ENCODE results near the gene SLC12A5. TPM values are rescaled to one million over a fixed set of nuclear protein-coding genes. Genes with fewer than 3 reads are reported as not detected.

Gene SLC12A5
- total RNA-seq, 1 donor from 2014 or later: not detected

DNA sequence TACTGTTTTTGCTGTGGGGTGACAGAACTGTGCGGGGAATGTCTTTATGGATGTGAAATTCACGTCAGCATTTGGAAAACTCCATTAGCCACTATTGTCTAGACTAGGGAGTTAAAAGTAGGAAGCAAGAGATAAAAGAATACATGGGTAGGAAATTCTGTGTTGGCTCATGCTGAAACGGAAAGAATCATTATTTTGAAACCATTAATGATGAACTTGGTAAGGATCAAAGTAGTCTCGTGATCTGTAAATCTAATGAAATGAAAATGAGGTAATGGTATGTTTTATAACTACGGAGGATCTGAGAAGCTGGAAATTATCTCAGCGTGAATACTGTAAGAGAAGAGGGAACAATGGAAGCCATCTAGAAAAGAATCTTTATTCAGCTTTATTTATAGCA lies 78.0 kb downstream of the SLC12A5 start:
- Histone ChIP-seq H3K4me3 (ENCODE audit: low read depth, low read length) (no peak overlapping the region), H3K36me3 (ENCODE audit: control insufficient read depth, insufficient read depth, low read length) (no peaks in the 10 kb centered on the region), H3K27me3 (ENCODE audit: control insufficient read depth, insufficient read depth, low read length) (peaks cover 6% of the 10 kb centered on the region)
- TF ChIP-seq, protein P1, sequence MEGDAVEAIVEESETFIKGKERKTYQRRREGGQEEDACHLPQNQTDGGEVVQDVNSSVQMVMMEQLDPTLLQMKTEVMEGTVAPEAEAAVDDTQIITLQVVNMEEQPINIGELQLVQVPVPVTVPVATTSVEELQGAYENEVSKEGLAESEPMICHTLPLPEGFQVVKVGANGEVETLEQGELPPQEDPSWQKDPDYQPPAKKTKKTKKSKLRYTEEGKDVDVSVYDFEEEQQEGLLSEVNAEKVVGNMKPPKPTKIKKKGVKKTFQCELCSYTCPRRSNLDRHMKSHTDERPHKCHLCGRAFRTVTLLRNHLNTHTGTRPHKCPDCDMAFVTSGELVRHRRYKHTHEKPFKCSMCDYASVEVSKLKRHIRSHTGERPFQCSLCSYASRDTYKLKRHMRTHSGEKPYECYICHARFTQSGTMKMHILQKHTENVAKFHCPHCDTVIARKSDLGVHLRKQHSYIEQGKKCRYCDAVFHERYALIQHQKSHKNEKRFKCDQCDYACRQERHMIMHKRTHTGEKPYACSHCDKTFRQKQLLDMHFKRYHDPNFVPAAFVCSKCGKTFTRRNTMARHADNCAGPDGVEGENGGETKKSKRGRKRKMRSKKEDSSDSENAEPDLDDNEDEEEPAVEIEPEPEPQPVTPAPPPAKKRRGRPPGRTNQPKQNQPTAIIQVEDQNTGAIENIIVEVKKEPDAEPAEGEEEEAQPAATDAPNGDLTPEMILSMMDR (IDR thresholded peaks at IDR 0.05; ENCODE audit: insufficient read depth, low read length, severe bottlenecking): no peak
- DNase-seq (ENCODE audit: low read depth): no peak
- FAIRE-seq: no peak

- Histone ChIP-seq H3K27me3 (ENCODE audit: control insufficient read depth, insufficient read depth, low read length) (peaks cover 4% of the 10 kb centered on the region), H3K4me3 (ENCODE audit: low read depth, low read length) (no peak overlapping the region), H3K36me3 (ENCODE audit: control insufficient read depth, insufficient read depth, low read length) (no peaks in the 10 kb centered on the region)
- DNase-seq (ENCODE audit: low read depth) (no peak), FAIRE-seq (no peak)
- TF ChIP-seq, protein P1 (IDR thresholded peaks at IDR 0.05; ENCODE audit: insufficient read depth, low read length, severe bottlenecking): no peak
Observed at GRCh38 chr20:46108435-46108841, 79.4 kb downstream of the SLC12A5 start.

- Histone ChIP-seq H3K36me3 (ENCODE audit: control insufficient read depth, insufficient read depth, low read length) (no peaks in the 10 kb centered on the region), H3K4me3 (ENCODE audit: low read depth, low read length) (no peak overlapping the region), H3K27me3 (ENCODE audit: control insufficient read depth, insufficient read depth, low read length) (peaks cover 4% of the 10 kb centered on the region)
- DNase-seq (ENCODE audit: low read depth) (no peak), FAIRE-seq (no peak)
- TF ChIP-seq, protein P1 (IDR thresholded peaks at IDR 0.05; ENCODE audit: insufficient read depth, low read length, severe bottlenecking): no peak
Observed at GRCh38 chr20:46108976-46109375, 80.0 kb downstream of the SLC12A5 start.

Other genes with a start within 250 kb of the SLC12A5 start
- gene WFDC3, start 237.3 kb upstream of the SLC12A5 start, total RNA-seq: not detected in 2 replicates
- 13.4 and 14.1 TPM in 2 replicates for gene DNTTIP1, start 237.3 kb upstream of the SLC12A5 start, total RNA-seq
- gene UBE2C, start 216.6 kb upstream of the SLC12A5 start, total RNA-seq: 0.26 and 1.8 TPM in 2 replicates
- 0.38 TPM in 1 of 2 replicates, not detected in the other for gene TNNC2, start 201.9 kb upstream of the SLC12A5 start, total RNA-seq
- 6.8 and 15.5 TPM in 2 replicates for gene SNX21, start 195.4 kb upstream of the SLC12A5 start, total RNA-seq
- gene ACOT8, start 171.8 kb upstream of the SLC12A5 start, total RNA-seq: 31.1 and 37.9 TPM in 2 replicates
- 2.9 and 3.7 TPM in 2 replicates for gene ZSWIM3, start 171.6 kb upstream of the SLC12A5 start, total RNA-seq
- 1.3 and 2.8 TPM in 2 replicates for gene ZSWIM1, start 148.0 kb upstream of the SLC12A5 start, total RNA-seq
- gene SPATA25, start 141.6 kb upstream of the SLC12A5 start, total RNA-seq: 0.53 and 0.90 TPM in 2 replicates
- gene NEURL2, start 138.0 kb upstream of the SLC12A5 start, total RNA-seq: 1.8 and 2.6 TPM in 2 replicates
- gene CTSA, start 137.9 kb upstream of the SLC12A5 start, total RNA-seq: 16.8 and 21.0 TPM in 2 replicates
- gene PLTP, start 117.1 kb upstream of the SLC12A5 start, total RNA-seq: 26.9 and 37.4 TPM in 2 replicates
- gene PCIF1, start 94.5 kb upstream of the SLC12A5 start, total RNA-seq: 4.6 and 6.3 TPM in 2 replicates
- gene ZNF335, start 57.0 kb upstream of the SLC12A5 start, total RNA-seq: 10.3 and 11.8 TPM in 2 replicates
- 0.26 and 6.0 TPM in 2 replicates for gene MMP9, start 20.3 kb upstream of the SLC12A5 start, total RNA-seq
- gene NCOA5, start 60.7 kb downstream of the SLC12A5 start, total RNA-seq: 7.9 and 9.5 TPM in 2 replicates
- 4.7 and 6.5 TPM in 2 replicates for gene CD40, start 89.1 kb downstream of the SLC12A5 start, total RNA-seq

All from bronchial epithelial cell (primary cell).